ENCODE results near the gene LMBR1. TPM values are rescaled to one million over a fixed set of nuclear protein-coding genes. Genes with fewer than 3 reads are reported as not detected.
A peak's percentile ranks its signal among the peaks of the same experiment; 100 is the strongest.

LMBR1 gene
- total RNA-seq, 1 experiment from 2014 or later, result 82.6 TPM

GRCh38 chr7:156778668-156779067 is 114.3 kb downstream of the LMBR1 start:
- CTCF ChIA-PET, result no interaction called here

GRCh38 chr7:156778201-156778600 is 114.8 kb downstream of the LMBR1 start:
- Histone ChIP-seq H3K27me3 (ENCODE audit: control insufficient read depth, insufficient read depth, low read length) (no peaks in the 10 kb centered on the region), H3K4me1 (ENCODE audit: control insufficient read depth, insufficient read depth, low read length) (no peaks in the 10 kb centered on the region), H3K27ac (ENCODE audit: low read length) (no peak overlapping the region), H3K9me3 (ENCODE audit: control insufficient read depth, insufficient read depth, low read depth, low read length) (no peaks in the 10 kb centered on the region), H3K4me3 (ENCODE audit: low read depth in 2 of 2, low read length in 2 of 2) (no peak overlapping the region), H3K36me3 (ENCODE audit: control insufficient read depth, insufficient read depth, low read length) (no peaks in the 10 kb centered on the region)
- ChIA-PET CTCF (no interaction called here), POLR2A (no interaction called here)
- ATAC-seq (no peak), DNase-seq (ENCODE audit: low read depth, low spot score) (no peak)
- TF ChIP-seq REST (IDR thresholded peaks at IDR 0.05; ENCODE audit: insufficient read depth in 1 of 2, low read depth in 2 of 2, low read length in 1 of 2) (no peak), POLR2AphosphoS5 (IDR thresholded peaks at IDR 0.05; ENCODE audit: low read depth, low read length) (no peak), TCF7L2 (IDR thresholded peaks at IDR 0.05; ENCODE audit: low read depth, low read length) (no peak), CTCF (IDR thresholded peaks at IDR 0.05) (peak; percentile 10; the same call in 1 of the 2 replicates), SIN3A (IDR thresholded peaks at IDR 0.05; ENCODE audit: borderline replicate concordance, insufficient read depth, low read depth, low read length) (no peak)
- no TSS peak for BruUV-seq (replicated peaks)
- intact Hi-C loops (cut with micrococcal nuclease; ENCODE audit: unreplicated experiment) (no loop called here), in situ Hi-C loops (cut with HindIII; ENCODE audit: low pct_unique_long_range_greater_than_20kb, low sequenced_read_pairs) (no loop called here)

More at GRCh38 chr7:156778668-156779067, 114.3 kb downstream of the LMBR1 start:
- H3K27ac ChIP-seq (ENCODE audit: low read length), result no peak overlapping the region
- TF ChIP-seq POLR2AphosphoS5 (IDR thresholded peaks at IDR 0.05; ENCODE audit: low read depth, low read length), result no peak
- no peak for TF ChIP-seq CTCF (IDR thresholded peaks at IDR 0.05)
- no peak for TF ChIP-seq REST (IDR thresholded peaks at IDR 0.05; ENCODE audit: insufficient read depth in 1 of 2, low read depth in 2 of 2, low read length in 1 of 2)
- no peak for TF ChIP-seq SIN3A (IDR thresholded peaks at IDR 0.05; ENCODE audit: borderline replicate concordance, insufficient read depth, low read depth, low read length)
- no peak for TF ChIP-seq TCF7L2 (IDR thresholded peaks at IDR 0.05; ENCODE audit: low read depth, low read length)
- H3K4me3 ChIP-seq (ENCODE audit: low read depth in 2 of 2, low read length in 2 of 2), result no peak overlapping the region
- BruUV-seq (replicated peaks), result no TSS peak
- POLR2A ChIA-PET, result interaction anchor here (0.6 kb wide), 1 partner anchor 210 kb away, joined by 3 read pairs; no protein-coding TSS in a partner anchor
- no peaks in the 10 kb centered on the region for H3K4me1 ChIP-seq (ENCODE audit: control insufficient read depth, insufficient read depth, low read length)
- no peaks in the 10 kb centered on the region for H3K27me3 ChIP-seq (ENCODE audit: control insufficient read depth, insufficient read depth, low read length)
- no peaks in the 10 kb centered on the region for H3K36me3 ChIP-seq (ENCODE audit: control insufficient read depth, insufficient read depth, low read length)
- intact Hi-C loops (cut with micrococcal nuclease; ENCODE audit: unreplicated experiment) (no loop called here), in situ Hi-C loops (cut with HindIII; ENCODE audit: low pct_unique_long_range_greater_than_20kb, low sequenced_read_pairs) (no loop called here)
- no peaks in the 10 kb centered on the region for H3K9me3 ChIP-seq (ENCODE audit: control insufficient read depth, insufficient read depth, low read depth, low read length)
- ATAC-seq (no peak), DNase-seq (ENCODE audit: low read depth, low spot score) (no peak)
